HG03378 (cell line): ENCODE results near the gene CNTNAP2.

Experiments
- ATAC-seq: cut with Tn5 transposase; IDR thresholded peaks from one replicate; pipeline ENCODE4 v1.9.1; 2021; ENCODE audit warnings: mild to moderate bottlenecking, moderate library complexity; ENCODE audit not compliant: unreplicated experiment

The CNTNAP2 gene

DNA sequence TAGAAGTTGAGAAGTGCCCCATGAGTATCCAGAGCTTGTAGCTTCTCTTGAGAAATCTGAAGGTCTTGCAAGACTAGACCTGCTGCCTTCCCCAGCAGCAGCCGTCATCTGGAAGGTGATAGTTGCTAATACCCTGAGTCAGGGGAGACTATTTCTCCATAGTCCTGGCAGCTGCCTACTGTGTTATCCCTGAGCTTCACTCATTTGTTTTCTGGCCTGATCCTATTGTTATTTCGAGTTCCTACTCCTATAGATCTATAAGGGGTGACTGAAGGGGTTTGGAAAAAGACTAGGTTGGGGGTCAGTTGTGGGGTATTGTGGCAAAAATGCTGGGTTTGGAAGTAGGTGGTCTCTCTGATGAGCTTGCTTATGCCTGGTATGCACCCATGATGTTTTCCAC lies 297.8 kb downstream of the CNTNAP2 start:
- ATAC-seq: no peak

GRCh38 chr7:146414937-146415336 lies 298.3 kb downstream of the CNTNAP2 start:
- ATAC-seq: no peak

DNA sequence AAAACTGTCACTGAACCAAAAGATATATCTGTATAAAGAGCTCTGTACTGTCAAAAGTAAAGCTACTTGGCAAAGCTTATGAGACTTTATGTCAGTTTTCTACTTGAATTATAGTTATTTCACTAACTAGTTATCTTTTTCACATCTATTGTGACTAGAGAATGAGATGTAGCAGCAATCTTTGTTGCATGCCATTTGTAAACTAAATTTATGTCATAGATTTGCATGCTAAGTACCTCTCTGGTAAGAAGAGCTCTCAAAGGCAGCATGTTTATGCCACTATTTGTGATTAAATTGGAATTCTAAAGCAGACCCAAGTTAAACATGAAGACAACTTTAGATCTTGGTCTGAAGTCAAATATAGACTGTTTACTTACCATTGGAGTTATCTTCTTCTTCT lies 300.6 kb downstream of the CNTNAP2 start:
- no peak for ATAC-seq

DNA sequence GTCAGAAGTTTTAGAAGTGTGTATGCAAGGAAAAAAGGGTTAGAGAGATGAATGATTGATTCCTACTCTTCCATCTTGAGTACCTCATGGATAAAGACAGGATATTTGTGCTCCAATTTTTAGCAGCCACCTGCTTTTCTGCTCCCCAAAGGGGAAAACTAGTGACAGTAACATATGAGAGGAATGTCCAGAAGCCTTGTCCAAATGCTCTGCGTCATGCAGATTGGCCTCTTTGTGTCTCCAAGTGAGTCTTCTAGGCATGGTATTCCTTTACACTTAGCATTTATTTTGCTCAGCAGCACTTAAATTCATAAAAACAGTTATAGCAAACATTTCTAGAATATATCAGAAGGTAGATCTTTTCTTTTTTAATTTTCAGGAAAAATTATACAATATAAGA lies 306.8 kb downstream of the CNTNAP2 start:
- no peak for ATAC-seq

- ATAC-seq: no peak
Observed at GRCh38 chr7:146424084-146424483, 307.5 kb downstream of the CNTNAP2 start.

- ATAC-seq: no peak
Observed at GRCh38 chr7:146433501-146433900, 316.9 kb downstream of the CNTNAP2 start.

GRCh38 chr7:146443102-146443501 lies 326.5 kb downstream of the CNTNAP2 start:
- no peak for ATAC-seq

DNA sequence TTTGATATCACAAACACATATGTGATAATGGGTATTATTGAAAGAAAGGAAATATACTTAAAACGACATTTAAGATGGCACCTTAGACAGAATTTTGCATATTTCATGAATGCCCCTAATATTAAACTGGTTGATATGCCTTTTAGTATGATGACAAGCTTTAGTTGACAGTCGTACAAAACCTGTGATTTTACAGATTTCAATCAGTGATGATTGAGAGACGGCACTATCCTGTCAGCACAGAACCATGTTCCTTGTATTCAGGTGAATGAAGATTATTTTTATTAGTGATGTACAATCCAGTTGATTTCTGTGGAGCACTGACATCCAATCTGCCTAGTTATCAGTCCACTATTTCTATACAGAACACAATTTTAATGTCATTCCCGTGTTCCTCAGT lies 333.0 kb downstream of the CNTNAP2 start:
- no peak for ATAC-seq

DNA sequence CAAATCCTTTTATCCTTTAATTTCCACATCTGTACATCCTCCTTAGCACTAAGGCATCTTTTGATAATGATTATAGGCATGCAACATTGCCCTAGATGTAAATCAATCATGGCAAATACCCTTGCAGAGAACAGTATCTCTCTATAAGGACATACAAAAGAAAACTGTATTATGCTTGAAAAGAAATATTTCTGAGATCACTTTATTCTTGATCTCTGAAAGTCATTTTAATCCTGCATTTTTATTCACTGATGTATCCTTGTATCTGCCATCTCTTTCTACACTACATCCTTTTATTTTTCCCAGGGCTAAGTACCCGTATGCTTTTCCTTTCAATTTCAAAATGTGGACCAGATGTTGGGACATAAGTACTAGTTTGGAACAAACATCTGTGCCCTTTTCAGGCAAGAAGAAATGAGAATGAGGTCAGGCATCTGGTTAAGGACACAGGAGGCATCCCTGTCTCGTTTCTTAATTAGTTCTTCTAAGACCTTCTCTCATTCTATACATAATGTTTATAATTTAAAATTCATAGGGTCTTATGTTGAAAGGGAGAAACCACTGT lies 338.6 kb downstream of the CNTNAP2 start:
- no peak for ATAC-seq

GRCh38 chr7:146479040-146479439 lies 362.4 kb downstream of the CNTNAP2 start:
- no peak for ATAC-seq

GRCh38 chr7:146486519-146486918 lies 369.9 kb downstream of the CNTNAP2 start:
- no peak for ATAC-seq

- no peak for ATAC-seq
Observed at GRCh38 chr7:146492017-146492416, 375.4 kb downstream of the CNTNAP2 start.

DNA sequence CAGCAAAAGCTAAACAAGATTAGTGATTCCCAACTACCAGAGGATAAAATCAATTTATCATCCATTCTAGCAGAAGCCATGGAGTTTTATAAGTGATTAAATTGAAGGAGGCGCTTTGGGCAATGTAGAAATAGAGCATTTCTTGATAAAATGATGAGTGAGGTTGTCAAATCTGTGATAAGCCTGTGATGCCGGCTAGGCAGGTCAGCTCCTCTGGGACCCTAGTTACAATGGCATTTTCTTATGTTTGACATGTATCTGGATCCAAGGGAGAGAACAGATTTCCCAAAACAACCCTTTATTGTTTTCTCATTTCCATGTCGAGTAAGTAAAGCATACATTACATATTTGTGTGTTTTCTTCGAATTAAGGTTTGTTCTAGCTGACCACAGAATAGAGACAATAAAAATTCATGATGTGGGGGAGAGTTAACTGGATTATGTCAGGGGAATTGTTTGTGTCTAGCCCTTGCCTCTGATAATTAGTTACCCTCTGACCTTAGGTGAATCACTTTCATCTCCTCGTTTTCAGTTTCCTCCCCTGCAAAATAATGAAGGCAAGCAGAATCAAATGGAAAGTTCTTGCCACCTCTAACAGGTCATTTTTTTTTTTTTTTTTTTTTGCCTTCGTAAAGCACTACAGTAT lies 378.5 kb downstream of the CNTNAP2 start:
- ATAC-seq: no peak

DNA sequence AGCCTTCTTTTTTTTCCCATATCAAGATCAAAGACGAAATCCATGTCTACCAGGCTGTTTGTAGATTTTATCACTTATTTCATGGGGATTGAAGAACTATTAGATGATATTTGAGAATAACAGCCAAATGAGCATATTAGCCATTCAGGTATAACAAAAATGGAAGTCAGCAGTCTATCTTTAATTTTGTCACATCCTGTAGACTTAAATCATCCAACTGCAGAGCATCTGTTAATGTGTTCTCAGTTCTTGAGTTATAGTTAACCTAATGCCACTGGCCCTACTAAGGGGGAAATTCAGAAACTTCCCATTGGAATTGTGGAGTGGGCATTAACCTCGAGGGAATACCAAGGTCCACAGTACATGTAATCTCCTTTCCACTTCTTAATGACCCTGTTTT lies 380.1 kb downstream of the CNTNAP2 start:
- ATAC-seq: no peak

- no peak for ATAC-seq
Observed at GRCh38 chr7:146499970-146500369, 383.4 kb downstream of the CNTNAP2 start.

- ATAC-seq: no peak
Observed at GRCh38 chr7:146503844-146504243, 387.2 kb downstream of the CNTNAP2 start.

GRCh38 chr7:146510088-146510680 lies 393.6 kb downstream of the CNTNAP2 start:
- ATAC-seq: no peak

- ATAC-seq: no peak
Observed at GRCh38 chr7:146514304-146514703, 397.7 kb downstream of the CNTNAP2 start.

DNA sequence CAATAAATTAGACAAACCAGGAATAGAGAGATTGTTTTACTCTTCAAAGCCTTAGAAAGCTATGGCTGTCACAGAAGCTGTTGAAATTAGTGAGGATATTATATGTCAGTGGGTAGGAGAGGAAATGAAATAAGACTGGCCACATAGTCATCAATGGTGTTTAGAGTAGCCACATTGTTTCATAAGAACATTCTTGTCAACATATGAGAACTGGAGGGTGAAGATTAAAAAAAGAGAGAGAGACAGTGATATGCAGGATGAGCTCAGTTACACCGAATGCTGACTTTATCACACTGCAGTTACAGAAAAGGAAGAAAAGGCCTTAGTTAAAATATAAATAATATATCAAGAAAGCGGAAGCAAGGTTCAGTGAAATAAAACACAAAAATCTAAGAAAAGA lies 412.0 kb downstream of the CNTNAP2 start:
- no peak for ATAC-seq

- no peak for ATAC-seq
Observed at GRCh38 chr7:146539836-146540235, 423.2 kb downstream of the CNTNAP2 start.

DNA sequence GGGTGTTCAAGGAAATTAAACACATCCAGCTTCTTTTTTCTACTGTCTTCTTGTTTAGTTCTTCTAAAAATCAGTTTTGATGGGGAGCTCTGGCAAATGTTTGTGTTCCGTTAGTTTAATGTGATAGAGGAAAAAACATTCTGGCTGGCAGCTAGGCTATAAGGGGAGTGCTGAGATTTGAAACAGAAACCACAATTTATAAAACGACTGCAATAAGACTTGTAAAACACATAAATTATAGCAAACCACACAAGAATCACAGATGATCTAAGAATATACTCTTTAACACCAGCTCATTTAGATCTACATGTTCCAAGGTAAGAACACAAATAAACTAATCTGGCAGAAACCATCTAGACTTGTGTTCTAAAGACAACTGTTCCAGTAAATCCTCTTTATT lies 425.5 kb downstream of the CNTNAP2 start:
- ATAC-seq: no peak

DNA sequence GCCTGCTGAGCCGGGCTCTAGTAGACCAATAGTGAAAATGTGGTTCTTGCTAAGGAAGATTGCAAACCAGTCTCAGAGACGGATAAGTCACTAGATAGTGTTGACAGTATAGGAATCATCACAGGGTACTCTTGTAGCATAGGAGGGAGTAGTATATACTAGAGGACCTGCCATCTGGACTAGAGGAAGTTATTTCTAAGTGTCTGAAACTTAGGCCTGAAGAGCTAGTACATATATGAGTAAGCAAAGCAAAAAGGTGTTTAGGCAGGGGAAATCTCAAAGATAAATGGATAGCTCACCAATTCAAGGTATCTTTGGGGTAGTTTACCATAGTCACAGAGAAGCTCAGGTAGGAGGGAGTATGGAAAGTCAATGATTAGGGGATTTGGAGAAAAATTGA lies 428.1 kb downstream of the CNTNAP2 start:
- ATAC-seq: no peak

- no peak for ATAC-seq
Observed at GRCh38 chr7:146548816-146549215, 432.2 kb downstream of the CNTNAP2 start.
